OCI-LY7 (cell line): ENCODE measurements around the gene OR4D2. TPM values are rescaled to one million over a fixed set of nuclear protein-coding genes. Genes with fewer than 3 reads are reported as not detected.
"Not testable (repeated sequence)": the region's sequence is repeated elsewhere in the genome, so short reads cannot be mapped to it uniquely, and the experiment has no call there.

Experiments
- BruUV-seq: library from RNA; stranded (reverse); fragments of 400-500 nt; replicated peaks from 2 replicates; lab custom pipeline; 2021; lab: Mats Ljungman, UMichigan
- CTCF ChIA-PET: fragments of 300-600 bp; sonication (Branson Sonifier 250); formaldehyde crosslinking; loops from one replicate; lab custom pipeline; 2022; ENCODE audit warnings: antibody characterized with exemption; ENCODE audit not compliant: unreplicated experiment; lab: Charles Lee
- POLR2A ChIA-PET: fragments of 300-600 bp; sonication (Branson Sonifier 250); formaldehyde crosslinking; loops from one replicate; lab custom pipeline; 2022; ENCODE audit warnings: antibody characterized with exemption; lab: Charles Lee
- DNase-seq: peaks from one replicate; pipeline ENCODE4 v3.0.0-alpha.2; 2015; ENCODE audit warnings: low spot score
- H2AFZ ChIP-seq: fragments of 200-600 bp; sonication (generic), shearing (Covaris generic); 2 replicates; pipeline ENCODE4 v1.6.1; 2014; ENCODE audit warnings: mild to moderate bottlenecking, antibody characterized with exemption, low read length, moderate library complexity
- H3K27ac ChIP-seq: fragments of 200-600 bp; sonication (generic); 2 replicates; pipeline ENCODE4 v1.5.1; 2014; ENCODE audit warnings: mixed run types, low read depth, mild to moderate bottlenecking, moderate library complexity, low read length, inconsistent platforms; ENCODE audit not compliant: poor library complexity, severe bottlenecking
- H3K36me3 ChIP-seq: fragments of 200-600 bp; sonication (generic); 2 replicates; pipeline ENCODE4 v1.6.1; 2014; ENCODE audit warnings: mild to moderate bottlenecking, antibody characterized with exemption, low read length, moderate library complexity, mixed read lengths; ENCODE audit not compliant: insufficient read depth
- H3K4me1 ChIP-seq: fragments of 200-600 bp; sonication (generic); 2 replicates; pipeline ENCODE4 v1.5.1; 2014; ENCODE audit warnings: mild to moderate bottlenecking, low read length; ENCODE audit not compliant: insufficient read depth, poor library complexity, severe bottlenecking
- H3K4me2 ChIP-seq: fragments of 200-600 bp; sonication (generic); 2 replicates; pipeline ENCODE4 v1.6.1; 2014; ENCODE audit warnings: mild to moderate bottlenecking, low read length
- H3K4me3 ChIP-seq: fragments of 200-600 bp; sonication (generic); 2 replicates; pipeline ENCODE4 v1.5.1; 2014; ENCODE audit warnings: mild to moderate bottlenecking, low read depth, low read length; ENCODE audit not compliant: poor library complexity, severe bottlenecking
- H3K79me2 ChIP-seq: fragments of 200-600 bp; sonication (generic); 2 replicates; pipeline ENCODE4 v1.6.1; 2016; ENCODE audit warnings: low read depth, mild to moderate bottlenecking, low read length, moderate library complexity, mixed read lengths; ENCODE audit not compliant: insufficient read depth
- H3K9me2 ChIP-seq: fragments of 200-600 bp; sonication (generic); 2 replicates; pipeline ENCODE4 v1.6.1; 2016; ENCODE audit warnings: mild to moderate bottlenecking, low read length, mixed read lengths; ENCODE audit not compliant: insufficient read depth
- H3K9me3 ChIP-seq: fragments of 200-600 bp; sonication (generic); 2 replicates; pipeline ENCODE4 v1.6.1; 2014; ENCODE audit warnings: mild to moderate bottlenecking, mixed run types, low read length, mixed read lengths
- H4K20me1 ChIP-seq: fragments of 200-600 bp; sonication (generic); 2 replicates; pipeline ENCODE4 v1.6.1; 2014; ENCODE audit warnings: mild to moderate bottlenecking, antibody characterized with exemption, low read length, moderate library complexity, mixed read lengths; ENCODE audit not compliant: insufficient read depth
- CTCF ChIP-seq: fragments of 200-600 bp; sonication (generic); conservative IDR thresholded peaks from 2 replicates; pipeline ENCODE4 v1.5.1; 2014; ENCODE audit warnings: mild to moderate bottlenecking, antibody characterized with exemption, low read length, moderate library complexity, mixed read lengths
- EZH2phosphoT487 ChIP-seq: fragments of 200-600 bp; sonication (generic); IDR thresholded peaks from 2 replicates; pipeline ENCODE4 v1.6.1; 2018; ENCODE audit warnings: low read depth, borderline replicate concordance, mild to moderate bottlenecking, mixed run types, antibody characterized with exemption, low read length, moderate library complexity, mixed read lengths
- intact Hi-C: fragments of 100-400 bp; cut with micrococcal nuclease; formaldehyde crosslinking; loops from one replicate; pipeline ENCODE4 v1.10.0; 2022; ENCODE audit not compliant: unreplicated experiment
- total RNA-seq, 2 experiments: library from RNA; depleted of rRNA in 1 of 2; stranded (reverse); fragments of >200 nt in 1 of 2; shearing (Covaris generic) in 1 of 2; gene quantifications; 2 replicates each; pipeline ENCODE4 v1.2.3, GENCODE V29; 2014 to 2022

Gene OR4D2
- total RNA-seq, 2 experiments from 2014 or later: not detected

GRCh38 chr17:58136669-58137279 lies 30.0 kb upstream of the OR4D2 start:
- no peaks in the 10 kb centered on the region for H3K9me2 ChIP-seq
- ChIA-PET POLR2A (no interaction called here), CTCF (no interaction called here)
- BruUV-seq: no TSS peak
- no peak for TF ChIP-seq EZH2phosphoT487
- TF ChIP-seq CTCF: peak; percentile 78
- no peaks in the 10 kb centered on the region for H3K9me3 ChIP-seq
- no peaks in the 10 kb centered on the region for H3K36me3 ChIP-seq
- H4K20me1 ChIP-seq: no peaks in the 10 kb centered on the region
- H3K27ac ChIP-seq: no peak overlapping the region
- no peak overlapping the region for H3K4me3 ChIP-seq
- intact Hi-C loops: no loop called here
- H3K4me2 ChIP-seq: no peak overlapping the region
- no peak overlapping the region for H2AFZ ChIP-seq
- H3K4me1 ChIP-seq: no peaks in the 10 kb centered on the region
- no peaks in the 10 kb centered on the region for H3K79me2 ChIP-seq
- peak; percentile 44 for DNase-seq

DNA sequence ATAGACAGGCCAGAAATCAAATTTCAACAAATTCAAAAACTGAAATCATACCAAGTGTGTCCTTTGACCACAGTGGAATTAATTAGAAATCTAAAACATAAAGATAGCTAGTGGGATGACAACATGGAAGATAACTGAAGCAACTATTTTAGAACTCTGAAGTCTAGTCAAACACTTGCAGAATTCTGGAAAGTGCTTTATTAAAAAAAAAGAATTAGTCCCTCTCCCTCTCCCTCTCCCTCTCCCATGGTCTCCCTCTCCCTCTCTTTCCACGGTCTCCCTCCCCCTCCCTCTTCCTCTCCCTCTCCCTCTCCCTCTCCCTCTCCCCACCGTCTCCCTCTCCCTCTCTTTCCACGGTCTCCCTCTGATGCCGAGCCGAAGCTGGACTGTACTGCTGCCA lies 25.3 kb upstream of the OR4D2 start:
- Histone ChIP-seq H3K27ac (no peak overlapping the region), H3K9me3 (peaks cover 5% of the 10 kb centered on the region; the same call in 1 of the 2 replicates), H3K36me3 (no peaks in the 10 kb centered on the region; the same call in 1 of the 2 replicates), H3K9me2 (no peaks in the 10 kb centered on the region), H3K4me1 (no peaks in the 10 kb centered on the region), H3K4me3 (no peak overlapping the region), H4K20me1 (no peaks in the 10 kb centered on the region), H2AFZ (no peak overlapping the region), H3K4me2 (no peak overlapping the region), H3K79me2 (no peaks in the 10 kb centered on the region)
- POLR2A ChIA-PET: no interaction called here
- TF ChIP-seq EZH2phosphoT487: no peak
- no peak for TF ChIP-seq CTCF
- BruUV-seq: no TSS peak
- intact Hi-C loops: no loop called here
- CTCF ChIA-PET: no interaction called here
- no peak for DNase-seq

DNA sequence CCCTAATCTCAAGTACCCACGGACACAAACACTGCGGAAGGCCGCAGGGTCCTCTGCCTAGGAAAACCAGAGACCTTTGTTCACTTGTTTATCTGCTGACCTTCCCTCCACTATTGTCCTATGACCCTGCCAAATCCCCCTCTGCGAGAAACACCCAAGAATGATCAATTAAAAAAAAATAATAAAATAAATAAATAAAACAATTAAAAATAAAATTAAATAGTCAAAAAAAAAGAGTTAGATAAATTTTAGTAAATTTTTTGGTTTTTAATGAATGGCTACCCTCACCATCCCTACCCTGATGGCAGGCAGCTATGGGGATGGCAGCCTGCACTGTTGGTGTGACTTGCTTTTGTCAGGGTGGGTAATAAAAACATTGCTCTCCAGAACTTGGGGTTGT lies 23.4 kb upstream of the OR4D2 start:
- H3K9me3 ChIP-seq, BruUV-seq, H3K27ac ChIP-seq, H3K36me3 ChIP-seq, H3K4me2 ChIP-seq, CTCF ChIA-PET, H3K4me1 ChIP-seq, H3K9me2 ChIP-seq, H3K79me2 ChIP-seq, H4K20me1 ChIP-seq, H2AFZ ChIP-seq, H3K4me3 ChIP-seq, DNase-seq, intact Hi-C loops, POLR2A ChIA-PET: not testable (repeated sequence)
